Karpas-422 (cell line): ENCODE measurements around the gene DMBT1. TPM values are rescaled to one million over a fixed set of nuclear protein-coding genes. Genes with fewer than 3 reads are reported as not detected.

Experiments used
- DNase-seq: peaks from one replicate; pipeline ENCODE4 v3.0.0-alpha.2; 2015
- H2AFZ ChIP-seq: fragments of 200-600 bp; sonication (generic); 2 replicates; pipeline ENCODE4 v1.6.1; 2014; ENCODE audit warnings: antibody characterized with exemption, low read length, mixed read lengths
- H3K27ac ChIP-seq: fragments of 200-600 bp; sonication (generic); 2 replicates; pipeline ENCODE4 v1.5.1; 2014; ENCODE audit warnings: mild to moderate bottlenecking, low read length, moderate library complexity
- H3K27me3 ChIP-seq: fragments of 200-600 bp; sonication (generic); 2 replicates; pipeline ENCODE4 v1.6.1; 2014; ENCODE audit warnings: low read length, mixed read lengths
- H3K36me3 ChIP-seq: fragments of 200-600 bp; sonication (generic); 2 replicates; pipeline ENCODE4 v1.6.1; 2014; ENCODE audit warnings: low read length, mixed read lengths; ENCODE audit not compliant: insufficient read depth
- H3K4me1 ChIP-seq: fragments of 200-600 bp; sonication (generic); 2 replicates; pipeline ENCODE4 v1.6.1; 2014; ENCODE audit warnings: mild to moderate bottlenecking, low read length, mixed read lengths
- H3K4me2 ChIP-seq: fragments of 200-600 bp; sonication (generic); 2 replicates; pipeline ENCODE4 v1.6.1; 2014; ENCODE audit warnings: low read length, low read depth, mild to moderate bottlenecking; ENCODE audit not compliant: poor library complexity, severe bottlenecking
- H3K4me3 ChIP-seq: fragments of 200-600 bp; sonication (generic); 2 replicates; pipeline ENCODE4 v1.5.1; 2014; ENCODE audit warnings: mild to moderate bottlenecking, antibody characterized with exemption, low read length, mixed read lengths
- H3K79me2 ChIP-seq: fragments of 200-600 bp; sonication (generic); 2 replicates; pipeline ENCODE4 v1.6.1; 2014; ENCODE audit warnings: mild to moderate bottlenecking, low read length, mixed read lengths
- H3K9ac ChIP-seq: fragments of 200-600 bp; sonication (generic); 2 replicates; pipeline ENCODE4 v1.6.0; 2014; ENCODE audit warnings: low read length
- H3K9me2 ChIP-seq: fragments of 200-600 bp; sonication (generic), shearing (Covaris generic); replicated peaks from 2 replicates; pipeline ENCODE4 v1.6.0; 2014; ENCODE audit warnings: mild to moderate bottlenecking, low read length, moderate library complexity; ENCODE audit not compliant: insufficient read depth
- H3K9me3 ChIP-seq: fragments of 300-700, 200-600 bp; sonication (generic); 2 replicates; pipeline ENCODE4 v1.6.1; 2014; ENCODE audit warnings: low read length, mixed read lengths
- H4K20me1 ChIP-seq: fragments of 200-600 bp; sonication (generic); 2 replicates; pipeline ENCODE4 v1.6.1; 2014; ENCODE audit warnings: mild to moderate bottlenecking, antibody characterized with exemption, low read length, low read depth; ENCODE audit not compliant: insufficient read depth
- total RNA-seq: library from RNA; depleted of rRNA; stranded (reverse); fragments of >200 nt; shearing (Covaris generic); gene quantifications from 2 replicates; pipeline ENCODE4 v1.2.3, GENCODE V29; 2014; ENCODE audit warnings: low replicate concordance; rRNA removed

The DMBT1 gene
- total RNA-seq, 1 experiment from 2014 or later, result not detected

DNA sequence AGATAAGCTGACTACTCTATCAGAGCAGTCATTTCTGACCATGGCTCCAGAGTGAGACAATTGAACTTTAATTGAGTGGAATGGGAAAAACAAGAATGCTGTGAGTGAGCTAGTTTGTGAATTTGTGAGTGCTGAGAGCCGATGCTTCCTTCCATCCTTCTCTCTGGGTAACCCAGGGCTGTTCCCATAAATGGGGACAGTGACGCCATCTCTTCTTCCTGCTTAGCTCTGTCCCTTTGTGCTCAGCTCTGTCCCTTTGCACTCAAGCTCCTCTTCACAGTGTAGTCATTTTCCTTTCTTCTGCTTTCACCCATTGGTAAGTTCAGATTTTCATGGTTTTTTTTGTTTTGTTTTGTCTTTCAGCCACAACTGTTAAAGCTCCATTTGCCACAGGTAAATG lies 114.7 kb downstream of the DMBT1 start:
- Histone ChIP-seq H3K4me2 (no peak overlapping the region), H3K4me1 (no peaks in the 10 kb centered on the region), H3K9me2 (no peaks in the 10 kb centered on the region), H3K4me3 (no peak overlapping the region), H3K27ac (no peak overlapping the region), H2AFZ (no peak overlapping the region), H3K27me3 (no peaks in the 10 kb centered on the region), H4K20me1 (no peaks in the 10 kb centered on the region), H3K9ac (no peak overlapping the region), H3K36me3 (no peaks in the 10 kb centered on the region), H3K79me2 (no peaks in the 10 kb centered on the region), H3K9me3 (no peaks in the 10 kb centered on the region)
- DNase-seq, result no peak

DNA sequence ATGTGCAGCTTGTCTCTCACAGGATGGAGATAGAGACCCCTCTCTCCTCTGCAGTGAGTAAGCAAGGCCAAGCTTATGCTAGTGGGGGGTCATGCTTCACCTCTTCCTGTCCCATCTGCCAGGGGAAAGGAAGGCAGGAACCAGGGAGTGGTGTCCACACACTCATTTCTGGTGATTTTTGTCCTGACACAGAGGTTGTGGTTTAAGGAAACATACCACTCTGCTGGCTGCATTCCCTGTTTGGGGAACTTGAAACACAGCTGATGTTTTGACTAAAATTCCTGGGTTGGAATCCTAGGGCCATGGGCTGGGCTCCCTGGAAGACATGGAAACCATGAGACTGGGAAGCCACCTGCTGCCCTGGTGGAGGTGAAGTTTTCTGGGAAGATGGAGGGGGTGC lies 117.7 kb downstream of the DMBT1 start:
- Histone ChIP-seq H3K4me2 (no peak overlapping the region), H3K36me3 (no peaks in the 10 kb centered on the region), H3K27me3 (no peaks in the 10 kb centered on the region), H2AFZ (no peak overlapping the region), H3K4me3 (no peak overlapping the region), H3K9me3 (no peaks in the 10 kb centered on the region), H3K79me2 (no peaks in the 10 kb centered on the region), H3K9me2 (no peaks in the 10 kb centered on the region), H3K27ac (no peak overlapping the region), H3K9ac (no peak overlapping the region), H3K4me1 (no peaks in the 10 kb centered on the region), H4K20me1 (no peaks in the 10 kb centered on the region)
- no peak for DNase-seq

DNA sequence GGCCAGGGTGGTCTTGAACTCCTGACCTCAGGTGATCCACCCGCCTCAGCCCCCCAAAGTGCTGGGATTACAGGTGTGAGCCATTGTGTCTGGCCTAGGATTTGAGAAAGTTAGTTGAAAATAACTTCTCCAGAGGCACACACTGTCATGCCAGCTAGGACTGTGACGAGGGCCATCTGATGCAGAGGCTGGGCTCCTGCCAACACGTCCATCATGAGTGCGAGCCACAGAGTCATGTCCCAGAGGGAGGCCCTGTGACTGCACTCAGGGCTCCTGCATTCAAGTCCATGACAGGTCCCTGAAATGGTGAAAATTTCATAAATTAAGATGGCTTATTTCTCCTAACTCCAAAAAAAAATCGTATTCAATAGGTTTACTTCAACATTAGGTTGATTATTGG lies 122.0 kb downstream of the DMBT1 start:
- no peak overlapping the region for H2AFZ ChIP-seq
- no peak overlapping the region for H3K4me3 ChIP-seq
- no peaks in the 10 kb centered on the region for H3K27me3 ChIP-seq
- H4K20me1 ChIP-seq, result no peaks in the 10 kb centered on the region
- H3K9me2 ChIP-seq, result no peaks in the 10 kb centered on the region
- no peaks in the 10 kb centered on the region for H3K9me3 ChIP-seq
- H3K27ac ChIP-seq, result no peak overlapping the region
- H3K79me2 ChIP-seq, result no peaks in the 10 kb centered on the region
- DNase-seq, result no peak
- H3K9ac ChIP-seq, result no peak overlapping the region
- no peaks in the 10 kb centered on the region for H3K4me1 ChIP-seq
- no peaks in the 10 kb centered on the region for H3K36me3 ChIP-seq
- H3K4me2 ChIP-seq, result no peak overlapping the region

DNA sequence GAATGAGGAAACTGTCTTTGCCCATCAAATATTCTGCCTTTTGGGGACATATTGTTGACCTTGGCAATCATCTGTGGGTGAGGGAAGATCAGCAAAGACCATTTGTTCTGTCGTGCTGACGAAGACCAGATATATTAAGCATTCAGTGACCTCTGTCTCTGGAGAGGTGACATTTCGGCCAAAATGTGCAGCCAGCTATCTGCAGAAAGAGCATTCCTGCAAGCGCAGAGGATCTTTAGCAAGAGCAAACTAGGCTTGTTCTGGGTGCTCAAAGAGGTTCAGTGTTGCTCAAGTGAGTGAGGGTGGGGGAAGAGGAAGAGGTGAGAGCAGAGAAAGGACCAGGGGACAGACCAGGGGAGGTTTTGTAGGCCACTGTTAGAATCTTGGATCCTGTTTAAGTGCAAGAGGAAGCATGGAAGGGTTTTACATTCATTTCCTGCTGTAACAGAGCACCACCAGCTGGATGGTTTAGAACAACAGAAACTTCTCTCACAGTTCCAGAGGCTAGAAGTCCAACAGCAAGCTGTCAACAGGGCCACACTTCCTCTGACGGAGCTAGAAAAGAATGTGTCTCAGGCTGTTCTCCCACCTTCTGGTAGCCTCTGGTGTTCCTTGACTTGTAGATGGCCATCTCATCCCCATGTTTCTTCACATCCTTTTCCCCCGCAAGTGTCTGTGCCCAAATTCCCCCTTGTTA lies 127.9 kb downstream of the DMBT1 start:
- H3K4me2 ChIP-seq, result no peak overlapping the region
- H3K27me3 ChIP-seq, result no peaks in the 10 kb centered on the region
- H4K20me1 ChIP-seq, result no peaks in the 10 kb centered on the region
- H3K9me3 ChIP-seq, result no peaks in the 10 kb centered on the region
- H3K36me3 ChIP-seq, result no peaks in the 10 kb centered on the region
- H3K9ac ChIP-seq, result no peak overlapping the region
- no peak for DNase-seq
- H3K9me2 ChIP-seq, result no peaks in the 10 kb centered on the region
- H2AFZ ChIP-seq, result no peak overlapping the region
- H3K79me2 ChIP-seq, result no peaks in the 10 kb centered on the region
- H3K4me3 ChIP-seq, result no peak overlapping the region
- H3K27ac ChIP-seq, result no peak overlapping the region
- no peaks in the 10 kb centered on the region for H3K4me1 ChIP-seq

DNA sequence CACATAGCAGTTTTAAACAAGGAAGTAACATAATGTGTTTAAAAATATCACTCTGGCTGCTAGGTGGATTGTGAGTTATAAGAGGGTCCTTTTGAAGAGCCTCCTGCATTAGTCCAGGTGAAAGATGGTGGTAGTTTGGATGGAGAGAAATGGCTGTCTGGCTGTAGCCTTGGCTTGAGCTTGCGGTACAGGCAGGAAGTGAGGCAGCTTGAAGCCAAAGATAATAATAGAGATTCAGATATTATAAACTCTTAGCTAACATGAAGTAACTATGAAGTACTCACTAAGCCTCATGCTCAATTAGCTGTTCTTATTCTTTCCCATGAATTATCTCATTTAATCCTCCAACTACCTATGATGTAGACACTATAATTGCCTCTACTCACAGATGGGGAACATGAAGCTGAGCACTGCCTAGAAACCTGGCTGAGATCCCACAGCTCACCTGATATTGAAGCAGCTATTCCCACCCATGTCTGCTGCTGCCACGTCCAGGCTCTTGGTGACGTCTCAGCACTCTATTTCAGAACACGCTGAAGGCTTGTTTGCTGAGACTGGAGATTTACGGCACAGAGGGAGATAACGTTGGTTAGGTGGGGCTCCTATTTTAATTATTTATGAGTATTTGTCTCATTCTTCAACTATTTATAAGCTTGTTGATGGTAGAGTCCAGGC lies 128.7 kb downstream of the DMBT1 start:
- H3K79me2 ChIP-seq, result no peaks in the 10 kb centered on the region
- no peaks in the 10 kb centered on the region for H3K9me2 ChIP-seq
- no peak for DNase-seq
- no peak overlapping the region for H3K27ac ChIP-seq
- no peak overlapping the region for H3K4me2 ChIP-seq
- H3K4me3 ChIP-seq, result no peak overlapping the region
- H4K20me1 ChIP-seq, result no peaks in the 10 kb centered on the region
- no peaks in the 10 kb centered on the region for H3K36me3 ChIP-seq
- H2AFZ ChIP-seq, result no peak overlapping the region
- no peaks in the 10 kb centered on the region for H3K4me1 ChIP-seq
- no peak overlapping the region for H3K9ac ChIP-seq
- no peaks in the 10 kb centered on the region for H3K9me3 ChIP-seq
- H3K27me3 ChIP-seq, result no peaks in the 10 kb centered on the region

DNA sequence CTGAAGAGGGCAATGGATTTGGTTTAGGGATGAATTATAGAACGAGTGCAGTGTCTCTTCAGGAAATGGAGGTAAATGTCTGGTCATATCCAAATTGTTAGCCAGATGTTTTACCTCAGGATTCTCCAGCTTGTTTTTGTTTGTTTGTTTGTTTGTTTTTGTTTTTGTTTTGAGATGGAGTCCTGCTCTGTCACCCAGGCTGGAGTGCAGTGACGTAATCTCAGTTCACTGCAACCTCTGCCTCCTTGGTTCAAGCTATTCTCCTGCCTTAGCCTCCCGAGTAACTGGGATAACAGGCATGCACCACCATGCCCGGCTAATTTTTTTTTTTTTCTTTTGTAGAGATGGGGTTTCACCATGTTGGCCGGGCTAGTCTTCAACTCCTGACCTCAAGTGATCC lies 132.2 kb downstream of the DMBT1 start:
- no peaks in the 10 kb centered on the region for H4K20me1 ChIP-seq
- no peaks in the 10 kb centered on the region for H3K27me3 ChIP-seq
- H3K9me2 ChIP-seq, result no peaks in the 10 kb centered on the region
- H3K36me3 ChIP-seq, result no peaks in the 10 kb centered on the region
- H3K27ac ChIP-seq, result no peak overlapping the region
- no peak overlapping the region for H3K9ac ChIP-seq
- H3K79me2 ChIP-seq, result no peaks in the 10 kb centered on the region
- no peak overlapping the region for H3K4me2 ChIP-seq
- no peaks in the 10 kb centered on the region for H3K4me1 ChIP-seq
- DNase-seq, result no peak
- H2AFZ ChIP-seq, result no peak overlapping the region
- H3K4me3 ChIP-seq, result no peak overlapping the region
- H3K9me3 ChIP-seq, result no peaks in the 10 kb centered on the region

Other genes starting within 250 kb of the DMBT1 start
- gene PLEKHA1, start 186.0 kb upstream of the DMBT1 start, total RNA-seq, result 1.0 and 7.3 TPM in 2 replicates
- not detected in 2 replicates for gene ARMS2, start 106.1 kb upstream of the DMBT1 start, total RNA-seq
- gene HTRA1, start 99.2 kb upstream of the DMBT1 start, total RNA-seq, result not detected in 2 replicates
- not detected in 2 replicates for gene C10orf120, start 139.1 kb downstream of the DMBT1 start, total RNA-seq